ENCODE results near the gene RPP25. TPM values are rescaled to one million over a fixed set of nuclear protein-coding genes. Genes with fewer than 3 reads are reported as not detected.

RPP25 gene
- total and polyA plus RNA-seq, 2 of the 13 experiments (the other 11 are each of a cell fraction or from before 2014, with no cell fraction given): 0.05 to 0.11 TPM

DNA sequence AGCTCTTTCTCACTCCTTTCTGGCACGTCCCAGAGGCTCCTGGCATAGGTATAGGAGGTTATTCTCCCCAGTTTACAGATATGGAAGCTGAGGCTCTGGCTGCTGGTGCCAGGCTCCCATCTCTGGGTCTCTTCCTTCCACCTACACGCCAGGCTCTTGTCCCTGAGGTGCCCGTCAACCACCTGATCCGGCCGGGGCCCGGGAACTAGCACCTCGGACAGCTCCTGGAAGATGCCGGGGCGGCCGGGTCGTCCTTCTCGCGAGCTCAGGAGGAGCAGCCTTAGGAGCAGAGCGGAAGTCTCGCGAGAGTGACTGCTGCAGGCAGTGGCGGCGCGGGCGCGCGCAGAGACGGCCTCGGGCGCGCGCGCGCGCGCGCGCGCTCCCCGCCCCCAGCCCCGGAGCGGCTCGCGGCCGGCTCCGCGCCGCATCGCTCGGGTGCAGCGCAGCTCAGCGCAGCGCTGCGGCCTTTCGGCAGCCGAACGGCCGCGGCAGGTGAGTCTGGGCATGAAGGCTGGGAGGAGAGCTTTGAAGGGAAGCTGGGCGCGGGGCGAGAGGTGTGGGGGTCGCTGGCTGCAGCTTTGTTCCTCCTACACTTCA, 38.7 kb upstream of the RPP25 start, which contains the start of gene SCAMP5 (continued):
- TF ChIP-seq, protein P1, sequence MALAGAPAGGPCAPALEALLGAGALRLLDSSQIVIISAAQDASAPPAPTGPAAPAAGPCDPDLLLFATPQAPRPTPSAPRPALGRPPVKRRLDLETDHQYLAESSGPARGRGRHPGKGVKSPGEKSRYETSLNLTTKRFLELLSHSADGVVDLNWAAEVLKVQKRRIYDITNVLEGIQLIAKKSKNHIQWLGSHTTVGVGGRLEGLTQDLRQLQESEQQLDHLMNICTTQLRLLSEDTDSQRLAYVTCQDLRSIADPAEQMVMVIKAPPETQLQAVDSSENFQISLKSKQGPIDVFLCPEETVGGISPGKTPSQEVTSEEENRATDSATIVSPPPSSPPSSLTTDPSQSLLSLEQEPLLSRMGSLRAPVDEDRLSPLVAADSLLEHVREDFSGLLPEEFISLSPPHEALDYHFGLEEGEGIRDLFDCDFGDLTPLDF (CRISPR knock-in tag; IDR thresholded peaks at IDR 0.05): peak; percentile 57
- TF ChIP-seq RBAK (CRISPR knock-in tag; IDR thresholded peaks at IDR 0.05) (0 out of 2 replicates have a peak, but pooled peaks have one; percentile 57), GATAD2A (CRISPR knock-in tag; IDR thresholded peaks at IDR 0.05) (peak; percentile 57; the same call in 1 of the 2 replicates), MEIS2 (CRISPR knock-in tag; IDR thresholded peaks at IDR 0.05) (peak; percentile 94), ZNF484 (CRISPR knock-in tag; IDR thresholded peaks at IDR 0.05; ENCODE audit: borderline replicate concordance, low read depth) (no peak), ZSCAN12 (CRISPR knock-in tag; IDR thresholded peaks at IDR 0.05) (peak; percentile 95; the same call in 1 of the 2 replicates), ZNF253 (CRISPR knock-in tag; IDR thresholded peaks at IDR 0.05; ENCODE audit: borderline replicate concordance) (no peak; the same call in 1 of the 2 replicates), SMAD1 (CRISPR knock-in tag; IDR thresholded peaks at IDR 0.05; ENCODE audit: borderline replicate concordance, low read depth) (no peak), PAWR (CRISPR knock-in tag; IDR thresholded peaks at IDR 0.05; ENCODE audit: borderline replicate concordance) (no peak), RXRB (CRISPR knock-in tag; IDR thresholded peaks at IDR 0.05; ENCODE audit: borderline replicate concordance) (peak; percentile 79), ZNF879 (CRISPR knock-in tag; IDR thresholded peaks at IDR 0.05) (0 out of 2 replicates have a peak, but pooled peaks have one; percentile 10), GABPB1 (CRISPR knock-in tag; IDR thresholded peaks at IDR 0.05) (peak; percentile 62), ZNF33A (CRISPR knock-in tag; IDR thresholded peaks at IDR 0.05; ENCODE audit: borderline replicate concordance) (no peak)
- TF ChIP-seq, protein P2, sequence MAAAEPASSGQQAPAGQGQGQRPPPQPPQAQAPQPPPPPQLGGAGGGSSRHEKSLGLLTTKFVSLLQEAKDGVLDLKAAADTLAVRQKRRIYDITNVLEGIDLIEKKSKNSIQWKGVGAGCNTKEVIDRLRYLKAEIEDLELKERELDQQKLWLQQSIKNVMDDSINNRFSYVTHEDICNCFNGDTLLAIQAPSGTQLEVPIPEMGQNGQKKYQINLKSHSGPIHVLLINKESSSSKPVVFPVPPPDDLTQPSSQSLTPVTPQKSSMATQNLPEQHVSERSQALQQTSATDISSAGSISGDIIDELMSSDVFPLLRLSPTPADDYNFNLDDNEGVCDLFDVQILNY (CRISPR knock-in tag; conservative IDR thresholded peaks at IDR 0.05): peak; percentile 76; the same call in 1 of the 2 replicates
- TF ChIP-seq, protein P3, sequence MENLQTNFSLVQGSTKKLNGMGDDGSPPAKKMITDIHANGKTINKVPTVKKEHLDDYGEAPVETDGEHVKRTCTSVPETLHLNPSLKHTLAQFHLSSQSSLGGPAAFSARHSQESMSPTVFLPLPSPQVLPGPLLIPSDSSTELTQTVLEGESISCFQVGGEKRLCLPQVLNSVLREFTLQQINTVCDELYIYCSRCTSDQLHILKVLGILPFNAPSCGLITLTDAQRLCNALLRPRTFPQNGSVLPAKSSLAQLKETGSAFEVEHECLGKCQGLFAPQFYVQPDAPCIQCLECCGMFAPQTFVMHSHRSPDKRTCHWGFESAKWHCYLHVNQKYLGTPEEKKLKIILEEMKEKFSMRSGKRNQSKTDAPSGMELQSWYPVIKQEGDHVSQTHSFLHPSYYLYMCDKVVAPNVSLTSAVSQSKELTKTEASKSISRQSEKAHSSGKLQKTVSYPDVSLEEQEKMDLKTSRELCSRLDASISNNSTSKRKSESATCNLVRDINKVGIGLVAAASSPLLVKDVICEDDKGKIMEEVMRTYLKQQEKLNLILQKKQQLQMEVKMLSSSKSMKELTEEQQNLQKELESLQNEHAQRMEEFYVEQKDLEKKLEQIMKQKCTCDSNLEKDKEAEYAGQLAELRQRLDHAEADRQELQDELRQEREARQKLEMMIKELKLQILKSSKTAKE (CRISPR knock-in tag; IDR thresholded peaks at IDR 0.05; ENCODE audit: borderline replicate concordance): no peak
- TF ChIP-seq, protein P4, sequence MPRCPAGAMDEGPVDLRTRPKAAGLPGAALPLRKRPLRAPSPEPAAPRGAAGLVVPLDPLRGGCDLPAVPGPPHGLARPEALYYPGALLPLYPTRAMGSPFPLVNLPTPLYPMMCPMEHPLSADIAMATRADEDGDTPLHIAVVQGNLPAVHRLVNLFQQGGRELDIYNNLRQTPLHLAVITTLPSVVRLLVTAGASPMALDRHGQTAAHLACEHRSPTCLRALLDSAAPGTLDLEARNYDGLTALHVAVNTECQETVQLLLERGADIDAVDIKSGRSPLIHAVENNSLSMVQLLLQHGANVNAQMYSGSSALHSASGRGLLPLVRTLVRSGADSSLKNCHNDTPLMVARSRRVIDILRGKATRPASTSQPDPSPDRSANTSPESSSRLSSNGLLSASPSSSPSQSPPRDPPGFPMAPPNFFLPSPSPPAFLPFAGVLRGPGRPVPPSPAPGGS (CRISPR knock-in tag; IDR thresholded peaks at IDR 0.05): peak; percentile 53; the same call in 1 of the 2 replicates
- TF ChIP-seq, protein P5, sequence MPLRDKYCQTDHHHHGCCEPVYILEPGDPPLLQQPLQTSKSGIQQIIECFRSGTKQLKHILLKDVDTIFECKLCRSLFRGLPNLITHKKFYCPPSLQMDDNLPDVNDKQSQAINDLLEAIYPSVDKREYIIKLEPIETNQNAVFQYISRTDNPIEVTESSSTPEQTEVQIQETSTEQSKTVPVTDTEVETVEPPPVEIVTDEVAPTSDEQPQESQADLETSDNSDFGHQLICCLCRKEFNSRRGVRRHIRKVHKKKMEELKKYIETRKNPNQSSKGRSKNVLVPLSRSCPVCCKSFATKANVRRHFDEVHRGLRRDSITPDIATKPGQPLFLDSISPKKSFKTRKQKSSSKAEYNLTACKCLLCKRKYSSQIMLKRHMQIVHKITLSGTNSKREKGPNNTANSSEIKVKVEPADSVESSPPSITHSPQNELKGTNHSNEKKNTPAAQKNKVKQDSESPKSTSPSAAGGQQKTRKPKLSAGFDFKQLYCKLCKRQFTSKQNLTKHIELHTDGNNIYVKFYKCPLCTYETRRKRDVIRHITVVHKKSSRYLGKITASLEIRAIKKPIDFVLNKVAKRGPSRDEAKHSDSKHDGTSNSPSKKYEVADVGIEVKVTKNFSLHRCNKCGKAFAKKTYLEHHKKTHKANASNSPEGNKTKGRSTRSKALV (CRISPR knock-in tag; IDR thresholded peaks at IDR 0.05): 0 out of 2 replicates have a peak, but pooled peaks have one; percentile 7
- TF ChIP-seq, protein P6, sequence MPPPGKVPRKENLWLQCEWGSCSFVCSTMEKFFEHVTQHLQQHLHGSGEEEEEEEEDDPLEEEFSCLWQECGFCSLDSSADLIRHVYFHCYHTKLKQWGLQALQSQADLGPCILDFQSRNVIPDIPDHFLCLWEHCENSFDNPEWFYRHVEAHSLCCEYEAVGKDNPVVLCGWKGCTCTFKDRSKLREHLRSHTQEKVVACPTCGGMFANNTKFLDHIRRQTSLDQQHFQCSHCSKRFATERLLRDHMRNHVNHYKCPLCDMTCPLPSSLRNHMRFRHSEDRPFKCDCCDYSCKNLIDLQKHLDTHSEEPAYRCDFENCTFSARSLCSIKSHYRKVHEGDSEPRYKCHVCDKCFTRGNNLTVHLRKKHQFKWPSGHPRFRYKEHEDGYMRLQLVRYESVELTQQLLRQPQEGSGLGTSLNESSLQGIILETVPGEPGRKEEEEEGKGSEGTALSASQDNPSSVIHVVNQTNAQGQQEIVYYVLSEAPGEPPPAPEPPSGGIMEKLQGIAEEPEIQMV (CRISPR knock-in tag; IDR thresholded peaks at IDR 0.05; ENCODE audit: low read depth): no peak

Data from HepG2 (cell line).